GM13977 (cell line): Measurements from ENCODE around the gene NOXO1.
"Not testable (repeated sequence)": the region's sequence is repeated elsewhere in the genome, so short reads cannot be mapped to it uniquely, and the experiment has no call there.

ENCODE experiments used
- DNase-seq: peaks from one replicate; pipeline ENCODE4 v3.0.0; 2012; ENCODE audit warnings: low spot score
- in situ Hi-C: fragments of 300-500 bp; cut with MboI; formaldehyde crosslinking; loops from one replicate; pipeline ENCODE4 v1.12.0; 2022; ENCODE audit warnings: low sequenced_read_pairs, low pct_unique_long_range_greater_than_20kb, mixed read lengths, inconsistent platforms; ENCODE audit not compliant: unreplicated experiment
- TF ChIP-seq, protein P1 (sequence below): IDR thresholded peaks from 2 replicates; pipeline ENCODE4 v1.5.1; 2012; ENCODE audit warnings: mild to moderate bottlenecking, control low read depth; ENCODE audit not compliant: insufficient read depth; ENCODE audit errors: extremely low read depth, missing control alignments

The NOXO1 gene

DNA sequence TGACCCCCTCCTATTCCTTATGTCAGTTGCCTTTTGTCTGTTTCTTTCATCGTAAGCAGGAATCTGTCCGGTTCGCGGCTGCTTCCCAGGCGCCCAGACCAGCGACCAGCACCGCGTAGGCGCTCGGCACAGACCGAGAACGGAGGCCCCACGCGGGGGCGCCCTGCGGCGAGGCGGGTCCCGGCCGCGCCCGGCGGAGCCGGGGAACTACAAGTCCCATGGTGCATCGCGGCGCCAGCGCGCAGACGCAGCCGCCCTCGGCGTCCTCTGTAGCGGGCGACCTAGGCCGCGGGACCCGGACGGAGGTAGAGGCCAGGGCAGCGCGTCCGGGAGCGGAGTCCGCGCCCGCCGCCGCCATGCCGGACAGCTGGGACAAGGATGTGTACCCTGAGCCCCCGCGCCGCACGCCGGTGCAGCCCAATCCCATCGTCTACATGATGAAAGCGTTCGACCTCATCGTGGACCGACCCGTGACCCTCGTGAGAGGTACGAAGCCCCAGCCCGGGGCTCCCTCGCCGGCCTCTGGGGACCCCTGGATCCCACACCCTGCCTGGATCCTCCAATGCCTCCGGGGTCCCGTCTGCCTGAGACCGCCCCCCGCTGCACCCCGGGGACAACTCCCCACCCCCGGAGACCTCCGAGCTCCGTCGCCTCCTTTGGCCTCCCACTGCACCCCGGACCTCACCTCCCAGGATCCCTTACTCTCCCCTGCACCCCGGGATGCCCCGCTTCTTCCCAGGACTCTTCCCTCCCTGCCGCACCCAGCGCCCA is 21.8 kb downstream of the NOXO1 start, which contains the start of gene NDUFB10:
Gene NDUFB10, plus strand, starts transcription at position 270 of the 771 bp plus-strand sequence. Its CDS starts 87 bp downstream, at position 357.
- in situ Hi-C loops, result no loop called here
- DNase-seq, result peak; percentile 94
- TF ChIP-seq, protein P1, sequence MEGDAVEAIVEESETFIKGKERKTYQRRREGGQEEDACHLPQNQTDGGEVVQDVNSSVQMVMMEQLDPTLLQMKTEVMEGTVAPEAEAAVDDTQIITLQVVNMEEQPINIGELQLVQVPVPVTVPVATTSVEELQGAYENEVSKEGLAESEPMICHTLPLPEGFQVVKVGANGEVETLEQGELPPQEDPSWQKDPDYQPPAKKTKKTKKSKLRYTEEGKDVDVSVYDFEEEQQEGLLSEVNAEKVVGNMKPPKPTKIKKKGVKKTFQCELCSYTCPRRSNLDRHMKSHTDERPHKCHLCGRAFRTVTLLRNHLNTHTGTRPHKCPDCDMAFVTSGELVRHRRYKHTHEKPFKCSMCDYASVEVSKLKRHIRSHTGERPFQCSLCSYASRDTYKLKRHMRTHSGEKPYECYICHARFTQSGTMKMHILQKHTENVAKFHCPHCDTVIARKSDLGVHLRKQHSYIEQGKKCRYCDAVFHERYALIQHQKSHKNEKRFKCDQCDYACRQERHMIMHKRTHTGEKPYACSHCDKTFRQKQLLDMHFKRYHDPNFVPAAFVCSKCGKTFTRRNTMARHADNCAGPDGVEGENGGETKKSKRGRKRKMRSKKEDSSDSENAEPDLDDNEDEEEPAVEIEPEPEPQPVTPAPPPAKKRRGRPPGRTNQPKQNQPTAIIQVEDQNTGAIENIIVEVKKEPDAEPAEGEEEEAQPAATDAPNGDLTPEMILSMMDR, result peak; percentile 93

DNA sequence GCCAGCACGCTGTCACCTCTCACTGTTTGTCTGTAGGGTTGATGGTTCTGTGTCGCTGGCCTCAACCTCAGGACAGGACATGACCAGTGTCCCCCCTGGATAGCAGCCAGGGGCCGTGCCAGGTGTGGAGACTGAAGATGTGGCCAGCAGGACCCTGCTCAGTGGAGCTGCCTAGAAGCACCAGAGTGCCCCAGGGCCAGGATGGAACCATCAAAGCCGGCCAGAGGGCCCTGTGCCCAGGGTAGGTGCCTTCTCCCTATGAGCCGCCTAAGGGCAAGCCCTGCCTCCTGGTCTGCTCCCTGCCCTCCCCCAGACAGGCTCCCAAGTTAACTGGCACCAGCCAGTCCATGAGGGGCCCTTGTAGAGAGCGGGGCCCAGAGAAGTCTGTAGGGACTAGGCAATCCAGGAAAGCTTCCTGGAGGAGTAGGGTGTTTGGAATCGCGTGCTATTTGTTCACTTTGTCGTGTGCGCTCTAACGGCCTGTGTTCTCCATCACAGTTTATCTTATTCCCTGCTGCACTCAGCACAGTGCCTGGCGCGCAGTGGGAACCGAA is 22.5 kb downstream of the NOXO1 start:
- TF ChIP-seq, protein P1, result peak; percentile 6
- in situ Hi-C loops, result no loop called here
- no peak for DNase-seq

DNA sequence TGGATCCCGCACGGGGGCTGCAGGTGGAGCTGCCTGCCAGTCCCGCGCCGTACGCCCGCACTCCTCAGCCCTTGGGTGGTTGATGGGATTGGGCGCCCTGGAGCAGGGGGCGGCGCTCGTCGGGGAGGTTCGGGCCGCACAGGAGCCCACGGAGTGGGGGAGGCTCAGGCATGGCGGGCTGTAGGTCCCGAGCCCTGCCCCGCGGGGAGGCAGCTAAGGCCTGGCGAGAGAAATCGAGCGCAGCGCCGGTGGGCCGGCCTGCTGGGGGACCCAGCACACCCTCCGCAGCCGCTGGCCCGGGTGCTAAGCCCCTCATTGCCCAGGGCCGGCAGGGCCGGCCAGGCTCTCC is 23.2 kb downstream of the NOXO1 start:
- DNase-seq, in situ Hi-C loops: not testable (repeated sequence)

DNA sequence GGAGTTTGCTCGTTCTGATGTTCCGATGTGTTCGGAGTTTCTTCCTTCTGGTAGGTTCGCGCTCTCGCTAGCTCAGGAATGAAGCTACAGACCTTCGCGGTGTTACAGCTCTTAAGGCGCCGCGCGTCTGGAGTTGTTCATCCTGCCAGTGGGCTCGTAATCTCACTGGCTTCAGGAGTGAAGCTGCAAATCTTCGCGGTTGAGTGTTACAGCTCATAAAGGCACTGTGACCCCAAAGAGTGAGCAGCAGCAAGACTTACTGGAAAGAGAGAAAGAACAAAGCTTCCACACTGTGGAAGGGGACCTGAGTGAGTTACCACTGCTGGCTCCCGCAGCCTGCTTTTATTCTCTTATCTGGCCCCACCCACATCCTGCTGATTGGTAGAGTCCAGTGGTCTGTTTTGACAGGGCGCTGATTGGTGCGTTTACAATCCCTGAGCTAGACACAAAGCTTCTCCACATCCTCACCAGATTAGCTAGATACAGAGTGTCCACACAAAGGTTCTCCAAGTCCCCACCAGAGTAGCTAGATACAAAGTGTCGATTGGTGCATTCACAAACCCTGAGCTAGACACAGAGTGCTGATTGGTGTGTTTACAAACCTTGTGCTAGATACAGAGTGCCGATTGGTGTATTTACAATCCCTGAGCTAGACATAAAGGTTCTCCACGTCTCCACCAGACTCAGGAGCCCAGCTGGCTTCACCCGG is 23.7 kb downstream of the NOXO1 start:
- in situ Hi-C loops, DNase-seq: not testable (repeated sequence)

DNA sequence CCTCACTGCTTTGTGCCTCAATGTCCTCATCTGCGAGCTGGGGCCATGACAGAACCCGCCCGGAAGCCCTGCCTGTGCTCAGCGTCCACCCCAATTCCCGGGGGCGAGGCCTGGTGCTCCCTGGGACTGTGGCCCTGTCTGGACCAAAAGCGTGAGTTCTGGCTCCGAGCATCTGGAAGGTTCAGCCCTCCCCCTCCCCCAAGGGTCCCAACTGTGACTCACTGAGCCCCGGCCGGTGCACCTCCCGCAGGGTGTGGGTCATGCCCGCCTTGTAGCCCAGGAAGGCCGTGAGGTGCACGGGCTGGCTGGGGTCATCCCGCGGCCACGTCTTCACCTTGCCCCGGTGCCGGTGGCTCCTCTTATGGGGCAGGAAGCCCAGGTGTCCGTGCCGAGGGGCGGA is 27.5 kb downstream of the NOXO1 start:
- DNase-seq, result no peak
- in situ Hi-C loops, result no loop called here
- TF ChIP-seq, protein P1, result no peak

DNA sequence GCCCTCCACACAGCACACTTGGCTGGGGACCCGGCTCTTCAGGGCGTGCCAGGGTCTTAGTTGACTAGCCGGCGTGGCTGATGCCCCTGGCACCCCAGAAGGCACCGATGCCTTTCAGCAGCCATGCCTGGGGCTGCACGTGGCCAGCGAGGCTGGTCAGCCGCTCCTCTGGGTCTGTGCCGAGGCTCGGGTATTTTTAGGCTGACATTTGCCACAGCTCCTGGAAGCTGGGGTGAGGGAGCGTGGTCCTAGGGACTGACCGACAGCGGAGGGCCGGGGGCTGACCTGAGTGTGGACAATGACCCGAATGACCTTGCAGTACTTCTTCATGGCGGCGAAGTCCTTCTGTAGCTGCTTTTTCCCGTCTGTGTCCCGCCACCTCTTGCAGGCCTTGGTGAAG is 30.7 kb downstream of the NOXO1 start:
- in situ Hi-C loops, result no loop called here
- TF ChIP-seq, protein P1, result no peak
- no peak for DNase-seq

DNA sequence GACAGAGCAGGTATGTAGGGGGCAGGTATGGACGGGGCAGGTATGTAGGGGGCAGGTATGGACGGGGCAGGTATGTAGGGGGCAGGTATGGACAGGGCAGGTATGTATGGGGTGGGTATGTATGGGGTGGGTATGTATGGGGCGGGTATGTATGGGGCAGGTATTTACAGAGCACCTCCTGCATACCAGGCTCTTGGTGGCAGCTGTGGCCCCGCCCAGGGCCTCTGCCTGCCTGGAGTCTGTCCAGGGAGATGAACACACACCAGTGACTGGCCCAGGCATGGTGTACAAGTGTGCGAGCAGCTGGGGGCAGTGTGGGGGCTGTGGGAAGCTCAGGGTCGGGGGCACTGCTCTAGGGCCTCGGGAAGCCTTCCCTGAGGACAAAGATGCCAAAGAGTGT is 31.2 kb downstream of the NOXO1 start:
- in situ Hi-C loops, result no loop called here
- no peak for DNase-seq
- TF ChIP-seq, protein P1, result no peak
